Brain microvascular endothelial cell (primary cell): Measurements from ENCODE around the gene CFAP46.
A peak's percentile ranks its signal among the peaks of the same experiment; 100 is the strongest.

Experiments used
- DNase-seq: peaks from one replicate; pipeline ENCODE4 v3.0.0-alpha.2; 2020
- H3K27ac ChIP-seq: fragments of 250-450 bp; sonication (Bioruptor Pico); 2 replicates; pipeline ENCODE4 v1.5.1; 2020; ENCODE audit warnings: mild to moderate bottlenecking, moderate library complexity
- H3K27me3 ChIP-seq: fragments of 250-450 bp; sonication (Bioruptor Pico); replicated peaks from 2 replicates; pipeline ENCODE4 v1.5.1; 2020; ENCODE audit warnings: mild to moderate bottlenecking
- H3K36me3 ChIP-seq: fragments of 250-450 bp; sonication (Bioruptor Pico); replicated peaks from 2 replicates; pipeline ENCODE4 v1.5.1; 2020; ENCODE audit warnings: mild to moderate bottlenecking
- H3K4me3 ChIP-seq: 2 replicates; pipeline ENCODE4 v1.5.1; 2011; ENCODE audit warnings: low read depth, mild to moderate bottlenecking, control low read depth, low read length, moderate library complexity
- CTCF ChIP-seq: IDR thresholded peaks from 2 replicates; pipeline ENCODE4 v1.5.1; 2011; ENCODE audit warnings: low read depth, mild to moderate bottlenecking, moderate library complexity, low read length, control low read depth, inconsistent platforms; ENCODE audit errors: missing control alignments
- in situ Hi-C: cut with HindIII; loops from 2 replicates; pipeline ENCODE4 v1.10.0; 2017; ENCODE audit warnings: low sequenced_read_pairs, low pct_ligation_motif_present

Gene CFAP46

GRCh38 chr10:132790934-132791829 is 151.2 kb downstream of the CFAP46 start:
- in situ Hi-C loops = no loop called here
- H3K36me3 ChIP-seq = no peaks in the 10 kb centered on the region
- H3K27ac ChIP-seq = no peak overlapping the region
- no peak overlapping the region for H3K4me3 ChIP-seq
- no peak for DNase-seq
- peaks cover 45% of the 10 kb centered on the region for H3K27me3 ChIP-seq
- TF ChIP-seq CTCF = no peak

- Histone ChIP-seq H3K4me3 (no peak overlapping the region), H3K27me3 (peaks cover 47% of the 10 kb centered on the region), H3K27ac (no peak overlapping the region), H3K36me3 (no peaks in the 10 kb centered on the region)
- no peak for TF ChIP-seq CTCF
- in situ Hi-C loops = no loop called here
- DNase-seq = no peak
Observed at GRCh38 chr10:132790470-132790869, 151.9 kb downstream of the CFAP46 start.

GRCh38 chr10:132789659-132790148 is 152.7 kb downstream of the CFAP46 start:
- in situ Hi-C loops = no loop called here
- peaks cover 54% of the 10 kb centered on the region for H3K27me3 ChIP-seq
- TF ChIP-seq CTCF = no peak

GRCh38 chr10:132788831-132789219 is 153.5 kb downstream of the CFAP46 start:
- Histone ChIP-seq H3K27me3 (peaks cover 62% of the 10 kb centered on the region), H3K36me3 (no peaks in the 10 kb centered on the region), H3K4me3 (no peak overlapping the region), H3K27ac (no peak overlapping the region)
- TF ChIP-seq CTCF = no peak
- no peak for DNase-seq
- in situ Hi-C loops = no loop called here

More at GRCh38 chr10:132789659-132790148, 152.7 kb downstream of the CFAP46 start:
- Histone ChIP-seq H3K4me3 (no peak overlapping the region), H3K27ac (no peak overlapping the region), H3K36me3 (no peaks in the 10 kb centered on the region)
- no peak for DNase-seq

- peaks cover 63% of the 10 kb centered on the region for H3K27me3 ChIP-seq
- no peak overlapping the region for H3K4me3 ChIP-seq
- DNase-seq = no peak
- in situ Hi-C loops = no loop called here
- H3K27ac ChIP-seq = no peak overlapping the region
- TF ChIP-seq CTCF = peak; percentile 47
- no peaks in the 10 kb centered on the region for H3K36me3 ChIP-seq
Observed at GRCh38 chr10:132788180-132788830, 154.1 kb downstream of the CFAP46 start.
